ENCODE data around the gene ESR1. TPM values are rescaled to one million over a fixed set of nuclear protein-coding genes. Genes with fewer than 3 reads are reported as not detected.

ESR1 gene
- total and polyA plus RNA-seq, 2 donors (not counting 3 experiments of a cell fraction or from before 2014, with no cell fraction given) = 0.01 TPM; not detected in 1

DNA sequence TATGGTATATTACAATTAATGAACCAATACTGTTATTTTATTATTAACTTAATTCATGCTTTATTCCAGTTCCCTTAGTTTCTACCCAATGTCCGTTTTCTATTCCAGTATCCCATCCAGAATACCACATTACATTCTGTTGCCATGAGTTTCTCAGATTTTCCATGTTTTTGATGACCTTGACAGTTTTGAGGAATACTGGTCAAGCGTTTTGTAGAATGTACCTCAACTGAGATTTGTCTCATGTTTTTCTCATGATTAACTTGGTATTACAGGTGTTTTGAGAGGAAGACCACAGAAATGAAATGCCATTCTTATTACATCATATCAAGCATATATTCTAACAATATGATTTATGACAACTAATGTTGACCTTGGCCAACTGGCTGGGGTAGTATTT is 23.8 kb upstream of the ESR1 start:
- dilution Hi-C loops (cut with MboI; ENCODE audit: extremely low pct_ligation_motif_present, low sequenced_read_pairs) = no loop called here
- Histone ChIP-seq H3K9ac (replicated peaks; ENCODE audit: extremely low read depth, insufficient read depth, low read length) (no peak overlapping the region), H3K27ac (ENCODE audit: insufficient read depth, low read depth, low read length) (no peak overlapping the region), H3K79me2 (ENCODE audit: control insufficient read depth, insufficient read depth, low read length) (no peaks in the 10 kb centered on the region), H3K4me1 (ENCODE audit: control insufficient read depth, extremely low read depth, insufficient read depth, low read length) (no peaks in the 10 kb centered on the region), H3K4me3 (replicated peaks in 1 of 3; ENCODE audit: insufficient read depth in 1 of 3, low read depth in 1 of 3, low read length in 3 of 3) (no peak overlapping the region), H3K4me2 (ENCODE audit: insufficient read depth, low read length) (no peak overlapping the region), H3K27me3 (ENCODE audit: control insufficient read depth in 2 of 2, insufficient read depth in 2 of 2, low read length in 2 of 2) (no peaks in the 10 kb centered on the region), H4K20me1 (replicated peaks; ENCODE audit: control insufficient read depth, extremely low read depth, insufficient read depth, low read length) (no peaks in the 10 kb centered on the region), H3K9me3 (replicated peaks; ENCODE audit: control insufficient read depth, insufficient read depth, low read length) (no peaks in the 10 kb centered on the region), H3K36me3 (ENCODE audit: control insufficient read depth in 2 of 2, extremely low read depth in 1 of 2, insufficient read depth in 2 of 2, low read length in 2 of 2) (no peaks in the 10 kb centered on the region), H3K9me1 (replicated peaks; ENCODE audit: control insufficient read depth, extremely low read depth, insufficient read depth, low read length) (no peaks in the 10 kb centered on the region), H2AFZ (ENCODE audit: low read depth, low read length) (no peak overlapping the region)
- no peak for DNase-seq (ENCODE audit: low read depth, low spot score)
- BruUV-seq (replicated peaks) = no TSS peak
- no peak for FAIRE-seq
- ChIA-PET POLR2A (no interaction called here), CTCF (no interaction called here)
- intact Hi-C loops (cut with micrococcal nuclease) = no loop called here
- no peak for TF ChIP-seq POLR2AphosphoS5 (IDR thresholded peaks at IDR 0.05; ENCODE audit: insufficient read depth, low read depth, low read length)
- no peak for TF ChIP-seq GATA2 (IDR thresholded peaks at IDR 0.05; ENCODE audit: insufficient read depth, insufficient read length, low read depth, low read length)
- TF ChIP-seq, protein P1, sequence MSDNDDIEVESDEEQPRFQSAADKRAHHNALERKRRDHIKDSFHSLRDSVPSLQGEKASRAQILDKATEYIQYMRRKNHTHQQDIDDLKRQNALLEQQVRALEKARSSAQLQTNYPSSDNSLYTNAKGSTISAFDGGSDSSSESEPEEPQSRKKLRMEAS (IDR thresholded peaks at IDR 0.05; ENCODE audit: insufficient read depth, insufficient read length) = no peak
- no peak for TF ChIP-seq MYC (IDR thresholded peaks at IDR 0.05; ENCODE audit: low read depth, low read length)
- no peak for TF ChIP-seq JUN (IDR thresholded peaks at IDR 0.05; ENCODE audit: borderline replicate concordance, insufficient read depth, insufficient read length, low read depth)
- TF ChIP-seq POLR2A (IDR thresholded peaks at IDR 0.05; ENCODE audit: low read depth, low read length) = no peak
- no peak for TF ChIP-seq EZH2 (IDR thresholded peaks at IDR 0.05; ENCODE audit: borderline replicate concordance, low read depth, low read length, severe bottlenecking)
- TF ChIP-seq, protein P2, sequence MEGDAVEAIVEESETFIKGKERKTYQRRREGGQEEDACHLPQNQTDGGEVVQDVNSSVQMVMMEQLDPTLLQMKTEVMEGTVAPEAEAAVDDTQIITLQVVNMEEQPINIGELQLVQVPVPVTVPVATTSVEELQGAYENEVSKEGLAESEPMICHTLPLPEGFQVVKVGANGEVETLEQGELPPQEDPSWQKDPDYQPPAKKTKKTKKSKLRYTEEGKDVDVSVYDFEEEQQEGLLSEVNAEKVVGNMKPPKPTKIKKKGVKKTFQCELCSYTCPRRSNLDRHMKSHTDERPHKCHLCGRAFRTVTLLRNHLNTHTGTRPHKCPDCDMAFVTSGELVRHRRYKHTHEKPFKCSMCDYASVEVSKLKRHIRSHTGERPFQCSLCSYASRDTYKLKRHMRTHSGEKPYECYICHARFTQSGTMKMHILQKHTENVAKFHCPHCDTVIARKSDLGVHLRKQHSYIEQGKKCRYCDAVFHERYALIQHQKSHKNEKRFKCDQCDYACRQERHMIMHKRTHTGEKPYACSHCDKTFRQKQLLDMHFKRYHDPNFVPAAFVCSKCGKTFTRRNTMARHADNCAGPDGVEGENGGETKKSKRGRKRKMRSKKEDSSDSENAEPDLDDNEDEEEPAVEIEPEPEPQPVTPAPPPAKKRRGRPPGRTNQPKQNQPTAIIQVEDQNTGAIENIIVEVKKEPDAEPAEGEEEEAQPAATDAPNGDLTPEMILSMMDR (IDR thresholded peaks at IDR 0.05; ENCODE audit: extremely low read depth in 1 of 2, insufficient read depth in 1 of 2, low read depth in 1 of 2, low read length in 2 of 2) = no peak
- no peak for TF ChIP-seq FOS (IDR thresholded peaks at IDR 0.05; ENCODE audit: borderline replicate concordance, insufficient read depth, low read length)
